WTC11 (cell line): Measurements from ENCODE around the gene PRKD1. TPM values are rescaled to one million over a fixed set of nuclear protein-coding genes. Genes with fewer than 3 reads are reported as not detected.

Experiments used
- ATAC-seq: fragments of 200-7000 bp; cut with Tn5 transposase; 2 replicates; pipeline ENCODE4 v1.10.0; 2021; ENCODE audit warnings: mild to moderate bottlenecking, moderate library complexity
- CTCF ChIA-PET: fragments of 300-600 bp; sonication (Branson Sonifier 250); formaldehyde crosslinking; loops from one replicate; lab custom pipeline; 2021; ENCODE audit warnings: antibody characterized with exemption; lab: Charles Lee
- POLR2A ChIA-PET: fragments of 350-600 bp; sonication (Branson Sonifier 250); formaldehyde crosslinking; loops from one replicate; lab custom pipeline; 2021; ENCODE audit warnings: antibody characterized with exemption; lab: Charles Lee
- DNase-seq: peaks from one replicate; pipeline ENCODE4 v3.0.0; 2021; ENCODE audit warnings: low spot score
- H3K27ac Mint-ChIP-seq: 2 replicates; pipeline ENCODE4 v1.8.0; 2021; ENCODE audit warnings: mixed read lengths
- H3K27me3 Mint-ChIP-seq: 2 replicates; pipeline ENCODE4 v1.8.0; 2021; ENCODE audit warnings: low read depth, mild to moderate bottlenecking, moderate library complexity, mixed read lengths
- H3K36me3 Mint-ChIP-seq: 2 replicates; pipeline ENCODE4 v1.8.0; 2021; ENCODE audit warnings: mixed read lengths
- H3K4me1 Mint-ChIP-seq: 2 replicates; pipeline ENCODE4 v1.8.0; 2022; ENCODE audit warnings: mixed read lengths
- H3K4me3 Mint-ChIP-seq: 2 replicates; pipeline ENCODE4 v1.8.0; 2021; ENCODE audit warnings: mild to moderate bottlenecking, moderate library complexity, mixed read lengths
- H3K9me3 Mint-ChIP-seq: 2 replicates; pipeline ENCODE4 v1.8.0; 2021; ENCODE audit warnings: mixed read lengths
- AFF4 ChIP-seq: sonication (generic); formaldehyde crosslinking; IDR thresholded peaks from 2 replicates; pipeline ENCODE4 v1.8.1; 2023; ENCODE audit warnings: mild to moderate bottlenecking, missing genetic modification reagents, borderline replicate concordance
- ATF2 ChIP-seq: sonication (generic); formaldehyde crosslinking; IDR thresholded peaks from 2 replicates; pipeline ENCODE4 v1.8.1; 2022; ENCODE audit warnings: low read depth, missing genetic modification reagents, borderline replicate concordance
- CBFB ChIP-seq: sonication (generic); formaldehyde crosslinking; IDR thresholded peaks from 2 replicates; pipeline ENCODE4 v1.8.1; 2022; ENCODE audit warnings: mild to moderate bottlenecking, low read depth, missing genetic modification reagents
- CDX4 ChIP-seq: fragments of 250-450 bp; sonication (Bioruptor Pico); IDR thresholded peaks from 2 replicates; pipeline ENCODE4 v1.9.0; 2021; ENCODE audit warnings: moderate library complexity, mild to moderate bottlenecking, inconsistent platforms, borderline replicate concordance
- ELF4 ChIP-seq: sonication (generic); formaldehyde crosslinking; IDR thresholded peaks from 2 replicates; pipeline ENCODE4 v1.8.1; 2022; ENCODE audit warnings: low read depth, mild to moderate bottlenecking, moderate library complexity, missing genetic modification reagents
- HMGXB4 ChIP-seq: sonication (generic); formaldehyde crosslinking; IDR thresholded peaks from 2 replicates; pipeline ENCODE4 v1.8.1; 2023; ENCODE audit warnings: mild to moderate bottlenecking, moderate library complexity, missing genetic modification reagents
- IRF1 ChIP-seq: sonication (generic); formaldehyde crosslinking; IDR thresholded peaks from 2 replicates; pipeline ENCODE4 v1.8.0; 2023; ENCODE audit warnings: missing genetic modification reagents
- MXD4 ChIP-seq: fragments of 250-450 bp; sonication (Bioruptor Pico); IDR thresholded peaks from 2 replicates; pipeline ENCODE4 v1.8.0; 2021; ENCODE audit warnings: mild to moderate bottlenecking, moderate library complexity, borderline replicate concordance
- PRDM15 ChIP-seq: sonication (generic); formaldehyde crosslinking; IDR thresholded peaks from 2 replicates; pipeline ENCODE4 v1.8.0; 2022; ENCODE audit warnings: missing genetic modification reagents
- SMAD3 ChIP-seq: sonication (generic); formaldehyde crosslinking; IDR thresholded peaks from 2 replicates; pipeline ENCODE4 v1.8.0; 2022; ENCODE audit warnings: missing genetic modification reagents, mild to moderate bottlenecking, borderline replicate concordance
- TCF7 ChIP-seq: sonication (generic); formaldehyde crosslinking; IDR thresholded peaks from 2 replicates; pipeline ENCODE4 v1.8.0; 2022; ENCODE audit warnings: mild to moderate bottlenecking, low read depth, missing genetic modification reagents, moderate library complexity
- TEAD1 ChIP-seq: sonication (generic); formaldehyde crosslinking; IDR thresholded peaks from 2 replicates; pipeline ENCODE4 v1.8.0; 2022; ENCODE audit warnings: mild to moderate bottlenecking, missing genetic modification reagents
- USF1 ChIP-seq: sonication (generic); formaldehyde crosslinking; IDR thresholded peaks from 2 replicates; pipeline ENCODE4 v1.8.0; 2022; ENCODE audit warnings: mild to moderate bottlenecking, missing genetic modification reagents
- ZNF138 ChIP-seq: sonication (generic); formaldehyde crosslinking; conservative IDR thresholded peaks from 2 replicates; pipeline ENCODE4 v1.8.1; 2022; ENCODE audit warnings: mild to moderate bottlenecking, moderate library complexity, missing genetic modification reagents
- ZNF219 ChIP-seq: sonication (generic); formaldehyde crosslinking; IDR thresholded peaks from 2 replicates; pipeline ENCODE4 v1.8.0; 2023; ENCODE audit warnings: missing genetic modification reagents, mild to moderate bottlenecking, borderline replicate concordance
- ZNF423 ChIP-seq: fragments of 250-450 bp; sonication (Bioruptor Pico); IDR thresholded peaks from 2 replicates; pipeline ENCODE4 v2.1.2; 2022; ENCODE audit warnings: mild to moderate bottlenecking, moderate library complexity
- ZNF532 ChIP-seq: fragments of 250-450 bp; sonication (Bioruptor Pico); IDR thresholded peaks from 2 replicates; pipeline ENCODE4 v1.9.0; 2021; ENCODE audit warnings: mild to moderate bottlenecking, borderline replicate concordance
- total RNA-seq: library from RNA; stranded (reverse); gene quantifications from 3 replicates; pipeline ENCODE4 v1.2.3, GENCODE V29; 2021

PRKD1 gene
- total RNA-seq, 1 experiment from 2014 or later = 7.6 TPM

- TF ChIP-seq IRF1 (CRISPR knock-in tag) (no peak), TCF7 (CRISPR knock-in tag) (no peak), CBFB (no peak), USF1 (no peak), CDX4 (CRISPR knock-in tag) (no peak)
Observed at GRCh38 chr14:29821242-29821641, 106.4 kb downstream of the PRKD1 start (continued).

- no peak overlapping the region for H3K4me3 Mint-ChIP-seq
- no peak for TF ChIP-seq TEAD1 (CRISPR knock-in tag)
- no peak for TF ChIP-seq ZNF423 (CRISPR knock-in tag)
- TF ChIP-seq ZNF219 (CRISPR knock-in tag) = no peak
- TF ChIP-seq PRDM15 = no peak
- no peak for TF ChIP-seq CDX4 (CRISPR knock-in tag)
- TF ChIP-seq AFF4 = no peak
- TF ChIP-seq ATF2 = no peak
- TF ChIP-seq ZNF138 = no peak
- no peak for TF ChIP-seq HMGXB4 (CRISPR knock-in tag)
- TF ChIP-seq SMAD3 (CRISPR knock-in tag) = no peak
- no peak for TF ChIP-seq ELF4 (CRISPR knock-in tag)
- no peak for TF ChIP-seq MXD4 (CRISPR knock-in tag)
- no peak for TF ChIP-seq ZNF532 (CRISPR knock-in tag)
Observed at GRCh38 chr14:29820785-29821184, 106.9 kb downstream of the PRKD1 start.

More at GRCh38 chr14:29820785-29821184, 106.9 kb downstream of the PRKD1 start:
- no peak overlapping the region for H3K27ac Mint-ChIP-seq
- CTCF ChIA-PET = no interaction called here
- ATAC-seq = no peak
- no peak for DNase-seq
- peaks cover 29% of the 10 kb centered on the region for H3K4me1 Mint-ChIP-seq
- POLR2A ChIA-PET = no interaction called here
- H3K36me3 Mint-ChIP-seq = no peaks in the 10 kb centered on the region
- no peaks in the 10 kb centered on the region for H3K9me3 Mint-ChIP-seq
- H3K27me3 Mint-ChIP-seq = no peaks in the 10 kb centered on the region
